Heart right ventricle (tissue), 16 donors: ENCODE results near the gene MIS12. TPM values are rescaled to one million over a fixed set of nuclear protein-coding genes. Genes with fewer than 3 reads are reported as not detected.

ENCODE experiments used
- ATAC-seq, 8 donors: fragments of 200-7000 bp; cut with Tn5 transposase; one replicate each; pipeline ENCODE4 v1.9.1; 2020; ENCODE audit warnings: mild to moderate bottlenecking in 8 of 8, moderate library complexity in 8 of 8, moderate number of reproducible peaks in 1 of 8
- DNase-seq, 2 donors: peaks; one replicate each; pipeline ENCODE4 v3.0.0-alpha.2; 2020
- H3K27ac ChIP-seq, 10 donors: fragments of 200-600 bp; sonication (generic) in 2 of 10; one replicate each; pipeline versions ENCODE4 v1.5.0 to v1.8.0; 2020 to 2022; ENCODE audit warnings: mild to moderate bottlenecking in 3 of 10
- H3K27me3 ChIP-seq, 7 donors: fragments of 200-600 bp; one replicate each; pipeline ENCODE4 v1.8.0; 2021 to 2022; ENCODE audit warnings: mild to moderate bottlenecking in 2 of 7
- H3K36me3 ChIP-seq, 9 donors: fragments of 200-600 bp; sonication (generic) in 1 of 9; one replicate each; pipeline versions ENCODE4 v1.5.0 to v1.8.0; 2020 to 2022; ENCODE audit warnings: mild to moderate bottlenecking in 2 of 9
- H3K4me1 ChIP-seq, 9 donors: fragments of 200-600 bp; sonication (generic) in 1 of 9; one replicate each; pipeline versions ENCODE4 v1.5.0 to v1.8.0; 2020 to 2022; ENCODE audit warnings: mild to moderate bottlenecking in 4 of 9
- H3K4me3 ChIP-seq, 10 donors: fragments of 200-600 bp; sonication (generic) in 2 of 10; one replicate each; pipeline versions ENCODE4 v1.5.0 to v1.8.0; 2020 to 2022; ENCODE audit warnings: mild to moderate bottlenecking in 7 of 10, moderate library complexity in 2 of 10
- H3K9me3 ChIP-seq, 11 donors: fragments of 200-600 bp in 10 of 11; sonication (generic) in 2 of 11; one replicate each; pipeline versions ENCODE4 v1.5.0 to v1.8.0; 2013 to 2022; ENCODE audit warnings: mild to moderate bottlenecking in 2 of 11, control low read depth in 1 of 11, moderate library complexity in 1 of 11
- WGBS, 2 donors: extraction: QIAGEN DNeasy Blood & Tissue Kit; methylation state at CpG; one replicate each; pipeline ENCODE4 v1.1.7; 2013; ENCODE audit warnings: inconsistent platforms in 1 of 2; 5-methylcytosine and 5-hydroxymethylcytosine counted together
- intact Hi-C, 10 donors: fragments of 100-400 bp; cut with DNase I; formaldehyde crosslinking; loops; one replicate each; pipeline versions ENCODE4 v1.11.1 to v1.14.2; 2022
- polyA plus RNA-seq, 2 donors: library from polyadenylated mRNA; stranded (reverse); fragments of 200-250 nt; gene quantifications; one replicate each; pipeline ENCODE4 v1.2.3, GENCODE V29; 2013
- total RNA-seq, 10 donors: library from RNA; stranded (reverse); fragmentation: NEBNext Ultra II Directional in 3 of 10; extraction: Animal tissue kit (Norgen Biotek cat#: 25700) in 3 of 10; gene quantifications; one replicate each; pipeline versions ENCODE4 v1.2.1 to v1.2.4, GENCODE V29; 2021 to 2023
- TF ChIP-seq, protein P1 (sequence below), 9 donors: fragments of 200-600 bp; sonication (generic) in 2 of 9; IDR thresholded peaks; one replicate each; pipeline versions ENCODE4 v1.5.0 to v1.8.0; 2021 to 2022; ENCODE audit warnings: antibody characterized with exemption in 9 of 9, mild to moderate bottlenecking in 5 of 9, moderate library complexity in 1 of 9
- donor health status: Arrhythmogenic right ventricular cardiomyopathy.
- donor health status: ischemic (EF 13 %, LVEDD 7.1; RV severe dilation, severe dysfunction).
- donor health status: healthy with polysubstance abuse.
- donor health status: DM: no; HTN: yes; CAD: no.
- donor health status: DM: no; HTN: no; CAD: no.
- donor health status: ischemic (EF 25% LVEDD 6.9; RV normal size, moderate dysfunction).
- donor health status: ischemic (EF 25% LVEDD 5.7; RV mildly dilated, moderate dysfunction).
- donor health status: healthy.
- donor health status: DM: yes; HTN: yes; CAD: no.
- donor health status: Ischemic cardiomyopathy.
- donor health status: ischemic (EF 35%, LVEDD 5.7; RV mildly dilated, moderate dysfunction).
- donor health status: nonischemic (EF 11% LVEDD 7.7; RV severe dilation, severe dysfunction).
- donor health status: DM: yes; HTN: yes; CAD: no.
- donor health status: PGD.
- donor health status: ischemic (EF 29% LVEDD 5.4; RV normal size, mild dysfunction).
- donor health status: nonischemic (EF 23%, LVEDD 6.1; RV moderate dilation, normal function).

MIS12 gene
- total and polyA plus RNA-seq, 12 donors = 6.6 to 13.2 (median 9.4) TPM

DNA sequence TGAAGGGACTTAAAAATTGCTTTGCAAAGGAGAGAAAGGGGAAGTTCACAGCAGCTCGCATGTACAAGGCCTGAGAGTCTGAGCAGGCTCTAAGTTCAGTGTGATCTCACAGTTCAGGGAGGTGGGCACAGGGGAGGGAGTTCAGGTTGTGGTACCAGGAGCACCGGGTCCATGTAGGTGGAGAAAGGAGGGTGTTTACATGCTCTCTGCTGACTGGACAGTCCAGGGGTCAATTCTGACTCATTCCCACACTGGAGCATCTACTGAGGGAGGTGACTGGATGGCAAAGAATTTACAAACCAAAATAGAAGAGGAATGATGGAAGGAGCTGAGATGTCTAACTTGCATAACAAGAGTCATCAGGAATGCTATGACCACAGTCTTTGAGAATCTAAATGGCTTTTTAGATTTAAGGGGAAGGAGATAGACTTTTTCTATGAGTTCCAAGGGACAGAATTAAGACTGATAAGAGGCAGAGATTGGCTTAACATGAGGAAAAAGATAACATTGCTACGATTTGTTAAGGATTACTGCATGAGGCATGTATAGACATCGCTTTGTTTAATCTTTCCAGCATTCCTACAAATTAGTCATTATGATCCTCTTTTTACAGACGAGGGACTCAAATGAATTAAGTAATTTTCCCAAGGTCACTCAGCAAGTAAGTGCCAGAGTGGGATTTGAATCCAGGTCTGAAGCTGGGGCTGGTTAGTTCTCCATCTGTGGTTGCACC is 29.9 kb downstream of the MIS12 start:
- DNase-seq (no peak), ATAC-seq (no peak)
- Histone ChIP-seq H3K36me3 (peaks cover 0 to 72% (median 7%) of the 10 kb centered on the region in 9 donors), H3K4me1 (no peaks in the 10 kb centered on the region), H3K27me3 (no peaks in the 10 kb centered on the region), H3K4me3 (no peak overlapping the region), H3K9me3 (no peaks in the 10 kb centered on the region), H3K27ac (no peak overlapping the region)
- 60 to 61% methylated on average over 5 of the region's 5 CpGs for WGBS, 2 donors
- intact Hi-C loops = no loop called here
- TF ChIP-seq, protein P1, sequence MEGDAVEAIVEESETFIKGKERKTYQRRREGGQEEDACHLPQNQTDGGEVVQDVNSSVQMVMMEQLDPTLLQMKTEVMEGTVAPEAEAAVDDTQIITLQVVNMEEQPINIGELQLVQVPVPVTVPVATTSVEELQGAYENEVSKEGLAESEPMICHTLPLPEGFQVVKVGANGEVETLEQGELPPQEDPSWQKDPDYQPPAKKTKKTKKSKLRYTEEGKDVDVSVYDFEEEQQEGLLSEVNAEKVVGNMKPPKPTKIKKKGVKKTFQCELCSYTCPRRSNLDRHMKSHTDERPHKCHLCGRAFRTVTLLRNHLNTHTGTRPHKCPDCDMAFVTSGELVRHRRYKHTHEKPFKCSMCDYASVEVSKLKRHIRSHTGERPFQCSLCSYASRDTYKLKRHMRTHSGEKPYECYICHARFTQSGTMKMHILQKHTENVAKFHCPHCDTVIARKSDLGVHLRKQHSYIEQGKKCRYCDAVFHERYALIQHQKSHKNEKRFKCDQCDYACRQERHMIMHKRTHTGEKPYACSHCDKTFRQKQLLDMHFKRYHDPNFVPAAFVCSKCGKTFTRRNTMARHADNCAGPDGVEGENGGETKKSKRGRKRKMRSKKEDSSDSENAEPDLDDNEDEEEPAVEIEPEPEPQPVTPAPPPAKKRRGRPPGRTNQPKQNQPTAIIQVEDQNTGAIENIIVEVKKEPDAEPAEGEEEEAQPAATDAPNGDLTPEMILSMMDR (IDR thresholded peaks at IDR 0.05) = no peak

DNA sequence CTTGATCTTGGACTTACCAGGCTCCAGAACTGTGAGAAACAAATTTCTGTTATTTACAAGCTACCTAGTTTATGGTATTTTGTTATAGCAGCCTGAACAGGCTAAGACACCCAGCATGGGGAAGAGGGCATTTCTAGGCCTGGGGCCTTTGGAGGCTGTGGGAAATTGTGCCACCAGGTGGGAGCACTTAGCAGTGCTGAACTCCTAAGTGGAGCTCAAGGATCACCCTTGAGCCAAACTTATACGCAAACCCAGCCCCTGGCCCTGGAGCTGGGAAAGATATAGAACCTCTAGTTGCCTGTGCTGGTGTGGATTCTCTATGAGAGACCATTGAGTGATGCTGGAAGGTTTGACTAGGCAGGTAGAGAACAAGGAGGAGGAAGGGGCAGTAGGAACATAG is 36.1 kb downstream of the MIS12 start:
- peaks cover 0 to 86% (median 17%) of the 10 kb centered on the region in 9 donors for H3K36me3 ChIP-seq
- no peaks in the 10 kb centered on the region for H3K9me3 ChIP-seq
- no peak overlapping the region for H3K27ac ChIP-seq
- H3K4me1 ChIP-seq = peaks cover 0 to 13% (median 5%) of the 10 kb centered on the region in 9 donors
- no peak for ATAC-seq
- no peaks in the 10 kb centered on the region for H3K27me3 ChIP-seq
- TF ChIP-seq, protein P1 (IDR thresholded peaks at IDR 0.05) = no peak
- intact Hi-C loops = no loop called here
- no peak overlapping the region for H3K4me3 ChIP-seq
- 96 to 98% methylated on average over 1 of the region's 1 CpG for WGBS, 2 donors
- DNase-seq = no peak

DNA sequence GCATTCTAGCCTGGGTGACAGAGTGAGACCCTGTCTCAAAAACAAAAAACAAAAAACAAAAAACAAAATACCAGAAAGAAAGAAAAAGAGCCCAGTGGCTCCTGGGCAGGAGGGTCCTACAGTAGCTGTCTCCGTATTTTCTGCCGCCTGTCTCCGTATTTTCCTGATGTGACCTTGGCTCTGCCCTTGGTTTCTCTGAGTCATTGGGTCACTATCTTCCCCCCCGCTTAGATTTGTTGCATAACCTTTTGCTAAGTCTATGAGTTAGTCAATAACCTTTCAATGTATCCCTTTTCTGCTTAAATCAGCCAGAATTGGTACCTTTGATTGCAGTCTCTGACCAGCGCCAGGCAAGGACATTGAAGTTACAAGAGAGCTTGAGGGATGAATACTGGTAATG is 36.9 kb downstream of the MIS12 start:
- no peak overlapping the region for H3K4me3 ChIP-seq
- H3K36me3 ChIP-seq = peaks cover 0 to 86% (median 13%) of the 10 kb centered on the region in 9 donors
- peaks cover 0 to 20% (median 8%) of the 10 kb centered on the region in 9 donors for H3K4me1 ChIP-seq
- no peak for ATAC-seq
- no peaks in the 10 kb centered on the region for H3K27me3 ChIP-seq
- no peak for DNase-seq
- no peak overlapping the region for H3K27ac ChIP-seq
- intact Hi-C loops = no loop called here
- WGBS, 2 donors = 89 to 92% methylated on average over 5 of the region's 5 CpGs
- TF ChIP-seq, protein P1 (IDR thresholded peaks at IDR 0.05) = no peak
- no peaks in the 10 kb centered on the region for H3K9me3 ChIP-seq

DNA sequence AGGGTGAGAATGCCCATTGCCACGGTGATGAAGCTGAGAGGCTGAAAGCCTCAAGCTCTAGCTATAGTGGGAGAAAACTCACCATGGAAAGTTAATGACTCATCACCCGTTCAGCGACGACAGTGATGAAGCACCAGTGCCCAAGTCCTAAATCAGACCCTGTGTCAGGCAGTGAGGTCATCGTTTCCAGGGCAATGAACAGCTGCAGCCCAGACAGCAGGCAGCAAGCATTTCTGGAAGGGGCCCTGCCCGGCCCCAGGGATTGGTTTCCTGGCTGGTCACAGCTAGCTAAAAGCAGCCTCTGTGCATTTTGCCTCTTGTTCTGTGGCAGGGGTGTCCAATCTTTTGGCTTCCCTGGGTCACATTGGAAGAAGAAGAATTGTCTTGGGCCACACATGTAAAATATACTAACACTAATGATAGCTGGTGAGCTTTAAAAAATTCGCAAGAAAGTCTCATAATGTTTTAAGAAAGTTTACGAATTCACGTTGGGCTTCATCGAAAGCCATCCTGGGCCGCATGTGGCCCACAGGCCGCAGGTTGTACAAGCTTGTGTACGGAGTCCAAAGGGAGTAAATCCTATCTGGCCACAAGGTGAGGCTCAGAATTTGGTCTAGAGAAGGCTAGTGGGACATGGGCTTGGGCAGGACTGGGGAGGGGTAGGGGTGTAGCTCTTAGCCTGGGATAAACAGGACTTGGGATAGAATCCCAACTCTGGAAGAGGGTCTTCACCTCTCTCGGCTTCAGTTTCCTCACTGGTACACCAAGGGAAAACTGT is 40.6 kb downstream of the MIS12 start:
- TF ChIP-seq, protein P1 (IDR thresholded peaks at IDR 0.05) = no peak
- ATAC-seq (peak; percentile 60 to 98 (median 92)), DNase-seq (peak; percentile 51 to 79)
- H3K4me3 ChIP-seq = no peak overlapping the region
- H3K4me1 ChIP-seq = peaks cover 0 to 20% (median 8%) of the 10 kb centered on the region in 9 donors
- 55 to 60% methylated on average over 14 of the region's 14 CpGs for WGBS, 2 donors
- H3K27me3 ChIP-seq = no peaks in the 10 kb centered on the region
- peak overlapping the region in 8 of 10 donors; percentile 38 to 73 (median 64) for H3K27ac ChIP-seq
- H3K9me3 ChIP-seq = no peaks in the 10 kb centered on the region
- peaks cover 0 to 100% (median 24%) of the 10 kb centered on the region in 9 donors for H3K36me3 ChIP-seq
- intact Hi-C loops = no loop called here
